Stimulated activated CD8-positive, alpha-beta memory T cell treated with anti-CD3 and anti-CD28 coated beads, Interleukin-2, amount 100 ng/mL, for 48 hours (primary cell): ENCODE measurements around the gene HDHD3.
"Not testable (repeated sequence)": the region's sequence is repeated elsewhere in the genome, so short reads cannot be mapped to it uniquely, and the experiment has no call there.

Experiments used
- DNase-seq, 2 donors: peaks; one replicate each; pipeline ENCODE4 v3.0.0-alpha.2; 2020; ENCODE audit warnings: low read depth in 2 of 2

Gene HDHD3

DNA sequence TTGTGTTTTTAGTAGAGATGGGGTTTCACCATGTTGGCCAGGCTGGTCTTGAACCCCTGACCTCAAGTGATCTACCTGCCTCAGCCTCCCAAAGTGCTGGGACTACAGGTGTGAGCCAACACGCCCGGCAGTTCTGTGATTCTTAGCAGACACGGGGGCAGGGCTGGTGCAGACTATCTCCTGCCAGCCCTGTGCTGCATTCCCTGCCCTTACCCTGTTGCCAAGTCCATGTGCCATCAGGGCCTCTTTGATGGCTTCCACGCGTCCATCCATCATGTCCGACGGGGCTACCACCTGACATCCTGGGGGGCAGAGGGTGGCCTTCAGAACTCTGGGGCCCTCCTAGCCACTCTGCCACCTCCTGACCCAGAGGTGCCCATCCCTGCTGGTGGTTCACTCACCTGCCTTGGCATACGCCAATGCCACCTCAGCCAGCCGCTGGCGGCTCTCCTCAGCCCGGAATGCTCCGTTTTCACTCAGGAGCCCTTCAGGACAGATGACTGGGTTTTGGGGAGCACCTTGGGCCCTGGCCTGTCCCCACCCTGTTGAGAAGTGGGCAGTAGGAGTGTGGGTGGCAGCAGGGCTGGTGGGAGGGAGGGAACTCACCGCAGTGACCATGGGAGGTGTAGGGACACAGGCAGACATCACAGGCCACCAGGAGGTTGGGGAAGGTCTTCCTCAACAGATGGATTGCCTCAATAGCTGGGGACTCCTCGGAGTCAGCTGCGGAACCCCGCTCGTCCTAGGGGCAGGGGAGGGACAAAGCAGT lies 13.6 kb upstream of the HDHD3 start:
- DNase-seq, result no peak

DNA sequence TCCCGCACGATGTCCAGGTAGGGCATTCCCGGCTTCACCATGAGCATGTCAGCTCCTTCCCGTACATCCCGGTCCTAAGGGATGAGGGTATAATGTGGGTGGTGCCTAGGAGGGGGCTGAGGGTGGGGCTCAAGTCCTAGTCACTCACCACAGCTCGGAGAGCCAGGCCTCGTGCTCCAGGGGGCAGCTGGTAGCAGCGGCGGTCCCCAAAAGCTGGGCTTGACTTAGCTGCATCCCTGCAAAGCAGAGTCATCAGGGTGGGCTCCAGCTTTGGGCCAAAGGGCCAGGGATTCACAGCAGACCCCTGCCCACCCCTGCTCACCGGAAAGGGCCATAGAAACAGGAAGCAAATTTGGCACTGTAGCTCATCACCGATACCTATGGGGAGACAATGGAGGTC lies 12.7 kb upstream of the HDHD3 start:
- no peak for DNase-seq

DNA sequence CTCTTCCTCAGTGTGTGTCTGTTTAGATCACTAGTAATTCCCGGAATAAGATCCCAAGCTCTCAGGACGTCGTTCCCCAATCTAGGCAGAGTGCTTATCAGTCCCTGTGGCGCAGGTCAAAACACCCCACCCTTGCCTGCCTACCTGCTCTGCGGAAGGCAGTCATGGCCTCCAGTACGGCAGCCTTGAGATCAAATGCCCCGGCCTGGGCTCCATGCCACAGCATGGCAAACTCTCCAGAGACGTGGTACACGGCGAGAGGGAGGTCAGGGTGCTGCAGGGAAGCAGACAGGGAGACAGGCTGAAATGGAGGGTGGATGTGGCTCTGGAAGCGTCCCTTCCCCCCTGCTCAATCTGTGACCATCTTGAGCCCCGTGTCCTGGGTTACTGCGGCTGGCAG lies 12.0 kb upstream of the HDHD3 start:
- DNase-seq, result no peak

DNA sequence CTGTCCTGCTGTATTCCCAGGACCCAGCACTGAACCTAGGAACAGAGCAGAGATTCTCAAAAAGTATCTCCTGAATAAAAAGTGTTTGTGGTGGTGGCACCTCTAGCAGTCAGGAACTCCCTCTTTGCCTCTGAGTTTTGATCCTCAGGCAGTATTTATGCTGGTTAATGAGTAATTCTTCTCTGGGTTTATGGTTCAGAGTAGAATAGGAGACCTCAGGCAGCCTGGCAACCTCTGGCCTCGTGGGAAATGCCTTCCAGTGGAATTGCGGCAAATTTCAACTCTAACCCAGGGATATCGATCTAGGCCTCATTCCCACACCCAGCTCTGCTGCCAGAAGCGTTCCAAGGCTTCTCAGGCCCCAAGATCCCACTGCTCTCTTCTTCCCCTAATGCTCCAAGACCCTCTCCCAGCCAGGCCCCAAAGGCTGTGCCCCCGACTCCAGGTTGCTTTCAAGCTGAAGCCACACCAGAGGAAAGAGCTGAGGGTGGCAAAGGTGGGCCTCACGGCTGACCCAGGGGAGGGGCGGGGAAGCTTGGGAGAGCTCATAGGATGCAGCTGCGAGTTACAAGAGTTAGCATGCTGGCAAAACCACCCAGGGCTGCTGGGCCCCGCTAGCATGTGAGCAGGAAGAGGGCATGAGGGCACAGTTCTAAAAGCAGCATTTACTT lies 10.9 kb upstream of the HDHD3 start:
- DNase-seq, result no peak

DNA sequence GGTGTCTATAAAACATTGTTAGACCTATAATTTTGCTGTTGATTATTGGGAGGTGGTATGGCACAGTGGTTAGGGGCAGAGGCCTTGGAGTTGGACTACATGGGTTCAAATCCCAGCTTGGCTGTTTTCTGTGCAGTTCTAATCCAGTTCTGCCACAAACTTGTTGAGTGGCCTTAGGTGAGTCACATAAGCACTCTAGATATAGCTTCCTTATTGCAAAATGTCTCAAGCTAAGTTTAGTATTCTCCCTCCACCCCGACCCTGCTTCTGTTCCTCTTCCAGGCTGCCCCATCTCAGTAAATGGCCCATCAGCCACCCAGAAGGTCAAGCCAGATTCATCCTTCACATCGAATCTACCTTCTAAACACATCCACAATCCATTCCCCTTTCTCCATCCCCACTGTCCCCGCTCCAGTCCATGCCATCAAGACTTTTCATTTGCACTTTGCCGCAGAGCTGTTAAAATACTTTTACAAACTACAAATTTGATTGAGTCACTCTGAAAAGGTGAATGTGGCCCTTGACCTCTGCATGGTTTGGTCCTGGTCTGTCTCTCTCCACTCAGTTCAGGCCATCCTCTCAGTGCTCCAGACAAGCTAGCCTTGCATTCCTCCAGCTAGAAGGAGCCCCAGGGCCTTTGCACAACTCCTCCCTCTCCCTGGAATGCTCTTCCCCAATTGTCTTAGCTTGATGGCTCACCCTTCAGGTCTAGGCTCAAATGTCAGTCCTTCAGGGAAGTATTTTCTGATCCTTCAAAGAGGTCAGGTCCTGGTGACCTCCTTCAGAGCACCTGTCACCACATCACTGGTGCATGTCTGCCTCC lies 10.0 kb upstream of the HDHD3 start:
- DNase-seq, result no peak

DNA sequence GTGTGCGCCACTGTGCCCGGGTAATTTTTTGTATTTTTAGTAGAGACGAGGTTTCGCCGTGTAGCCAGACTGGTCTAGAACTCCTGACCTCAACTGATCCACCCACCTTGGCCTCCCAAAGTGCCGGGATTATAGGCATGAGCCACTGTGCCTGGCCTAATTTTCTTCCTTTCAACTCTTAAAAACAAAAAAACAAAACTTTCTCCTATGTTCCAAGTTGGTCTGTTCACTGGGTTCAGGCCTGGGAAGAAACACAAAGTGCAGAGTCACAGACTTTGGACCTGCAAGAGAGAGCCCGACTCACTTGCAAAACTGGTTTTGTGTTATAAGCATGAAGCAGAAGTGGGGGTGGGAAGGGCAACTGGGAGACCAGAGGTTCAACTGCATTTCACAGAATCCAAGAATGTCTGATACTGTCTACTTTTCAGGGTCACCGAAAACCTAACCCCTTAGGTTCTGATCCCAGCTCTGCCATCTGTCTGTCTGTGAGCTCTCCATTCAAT lies 5.2 kb upstream of the HDHD3 start:
- DNase-seq, result no peak

DNA sequence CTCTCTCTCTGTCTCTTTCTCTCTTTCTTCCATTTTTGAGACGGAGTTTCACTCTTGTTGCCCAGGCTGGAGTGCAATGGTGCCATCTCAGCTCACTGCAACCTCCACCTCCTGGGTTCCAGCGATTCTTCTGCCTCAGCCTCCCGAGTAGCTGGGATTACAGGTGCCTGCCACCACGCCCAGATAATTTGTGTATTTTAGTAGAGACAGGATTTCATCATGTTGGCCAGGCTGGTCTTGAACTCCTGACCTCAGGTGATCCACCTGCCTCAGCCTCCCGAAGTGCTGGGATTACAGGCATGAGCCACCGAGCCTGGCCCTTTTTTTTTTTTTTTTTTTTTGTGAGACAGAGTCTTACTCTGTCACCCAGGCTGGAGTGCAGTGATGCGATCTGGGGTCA lies 4.7 kb upstream of the HDHD3 start:
- DNase-seq, result not testable (repeated sequence)

DNA sequence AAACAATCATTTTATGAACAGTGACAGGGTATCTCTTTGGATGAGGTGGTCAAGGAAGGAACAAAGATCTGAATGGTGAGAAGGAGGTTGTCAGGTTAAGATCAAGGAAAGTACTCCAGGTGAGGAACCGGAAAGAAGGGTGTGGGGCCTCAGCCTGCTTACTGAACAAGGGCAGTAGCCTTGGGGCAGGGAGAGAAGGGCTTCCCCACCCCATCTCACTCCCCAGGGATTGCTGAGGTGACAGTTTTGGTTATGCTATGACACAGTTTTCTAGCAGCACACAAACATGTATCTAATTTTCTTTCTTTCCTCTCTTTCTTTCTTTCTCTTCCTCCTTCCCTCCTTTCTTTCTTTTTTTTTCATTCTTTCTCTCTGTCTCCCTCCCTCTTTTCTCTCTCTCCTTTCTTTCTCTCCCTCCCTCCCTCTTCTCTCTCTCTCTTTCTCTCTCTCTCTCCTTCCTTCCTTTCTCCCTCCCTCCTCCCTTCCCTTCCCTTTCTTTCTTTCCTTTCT lies 4.1 kb upstream of the HDHD3 start:
- DNase-seq, result no peak

DNA sequence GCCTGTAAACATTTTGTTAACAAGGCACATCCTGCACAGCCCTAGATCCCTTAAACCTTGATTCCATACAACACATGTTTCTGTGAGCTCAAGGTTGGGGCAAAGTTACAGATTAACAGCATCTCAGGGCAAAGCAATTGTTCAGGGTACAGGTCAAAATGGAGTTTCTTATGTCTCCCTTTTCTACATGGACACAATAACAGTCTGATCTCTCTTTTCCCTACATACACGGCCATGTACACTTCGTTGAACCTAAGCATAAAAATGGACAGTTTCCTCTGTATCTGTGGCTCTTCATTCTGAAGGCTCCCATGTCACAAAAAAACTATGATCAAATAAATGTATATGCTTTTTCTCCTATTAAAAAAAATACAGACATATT lies 3.0 kb upstream of the HDHD3 start:
- not testable (repeated sequence) for DNase-seq

DNA sequence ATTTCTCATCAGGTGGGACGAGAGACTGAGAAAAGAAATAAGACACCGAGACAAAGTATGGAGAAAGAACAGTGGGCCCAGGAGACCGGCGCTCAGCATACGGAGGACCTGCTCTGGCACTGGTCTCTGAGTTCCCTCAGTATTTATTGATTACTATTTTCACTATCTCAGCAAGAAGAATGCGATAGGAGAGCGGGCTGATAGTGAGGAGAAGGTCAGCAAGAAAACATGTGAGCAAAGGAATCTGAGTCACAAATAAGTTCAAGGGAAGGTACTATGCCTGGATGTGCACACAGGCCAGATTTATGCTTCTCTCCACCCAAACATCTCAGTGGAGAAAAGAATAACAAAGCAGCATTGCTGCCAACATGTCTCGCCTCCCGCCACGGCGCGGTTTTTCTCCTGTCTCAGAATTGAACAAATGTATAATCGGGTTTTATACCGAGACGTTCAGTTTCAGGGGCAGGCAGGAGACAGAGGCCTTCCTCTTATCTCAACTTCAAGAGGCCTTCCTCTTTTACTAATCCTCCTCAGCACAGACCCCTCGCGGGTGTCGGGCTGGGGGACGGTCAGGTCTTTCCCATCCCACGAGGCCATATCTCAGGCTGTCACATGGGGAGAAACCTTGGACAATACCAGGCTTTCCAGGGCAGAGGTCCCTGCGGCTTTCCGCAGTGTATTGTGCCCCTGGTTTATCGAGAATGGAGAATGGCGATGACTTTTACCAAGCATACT lies 2.5 kb upstream of the HDHD3 start:
- not testable (repeated sequence) for DNase-seq

DNA sequence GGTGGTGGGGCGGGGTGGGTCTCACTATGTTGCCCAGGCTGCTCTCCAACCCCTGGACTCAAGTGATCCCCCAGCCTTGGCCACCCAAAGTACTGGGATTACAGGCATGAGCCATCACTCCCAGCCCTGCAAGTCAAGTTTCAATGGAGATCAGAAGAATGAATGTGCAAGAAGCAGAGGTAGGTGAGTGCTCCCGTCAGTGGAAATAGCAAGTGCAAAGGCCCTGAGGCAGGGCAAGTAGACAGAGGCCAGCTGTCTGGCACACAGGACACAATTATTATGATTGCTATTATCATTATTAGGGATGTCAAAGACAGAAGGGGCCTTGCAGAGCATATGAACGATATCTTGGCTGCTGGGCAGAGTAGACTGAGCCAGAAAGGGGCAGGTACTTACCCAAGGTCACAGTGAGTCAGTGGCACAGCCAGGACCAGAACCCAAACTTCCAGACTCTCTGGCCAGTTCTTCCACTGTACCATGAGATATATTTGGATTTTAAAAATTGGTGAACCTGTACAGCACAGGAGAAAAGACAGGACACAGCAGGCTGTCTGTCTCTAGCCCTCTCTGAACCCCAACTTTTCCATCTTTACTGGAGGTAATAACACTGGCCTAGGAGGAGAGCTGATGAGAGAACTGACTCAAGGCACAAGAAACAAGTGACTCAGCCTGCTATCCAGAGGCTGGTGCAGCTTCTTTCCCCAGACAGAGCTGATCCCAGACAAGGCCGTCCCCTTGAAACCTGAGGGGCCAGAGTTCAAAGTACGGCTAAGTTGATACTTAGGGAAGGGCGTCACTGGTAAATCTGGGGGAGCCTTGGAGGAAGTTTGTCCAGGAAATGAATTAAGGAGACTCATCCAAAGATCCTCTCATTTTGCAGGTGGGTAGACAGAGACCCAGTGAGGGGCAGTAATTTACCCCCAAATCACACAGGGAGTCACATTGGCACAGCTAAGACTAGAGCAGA lies 1.4 kb downstream of the HDHD3 start:
- no peak for DNase-seq

DNA sequence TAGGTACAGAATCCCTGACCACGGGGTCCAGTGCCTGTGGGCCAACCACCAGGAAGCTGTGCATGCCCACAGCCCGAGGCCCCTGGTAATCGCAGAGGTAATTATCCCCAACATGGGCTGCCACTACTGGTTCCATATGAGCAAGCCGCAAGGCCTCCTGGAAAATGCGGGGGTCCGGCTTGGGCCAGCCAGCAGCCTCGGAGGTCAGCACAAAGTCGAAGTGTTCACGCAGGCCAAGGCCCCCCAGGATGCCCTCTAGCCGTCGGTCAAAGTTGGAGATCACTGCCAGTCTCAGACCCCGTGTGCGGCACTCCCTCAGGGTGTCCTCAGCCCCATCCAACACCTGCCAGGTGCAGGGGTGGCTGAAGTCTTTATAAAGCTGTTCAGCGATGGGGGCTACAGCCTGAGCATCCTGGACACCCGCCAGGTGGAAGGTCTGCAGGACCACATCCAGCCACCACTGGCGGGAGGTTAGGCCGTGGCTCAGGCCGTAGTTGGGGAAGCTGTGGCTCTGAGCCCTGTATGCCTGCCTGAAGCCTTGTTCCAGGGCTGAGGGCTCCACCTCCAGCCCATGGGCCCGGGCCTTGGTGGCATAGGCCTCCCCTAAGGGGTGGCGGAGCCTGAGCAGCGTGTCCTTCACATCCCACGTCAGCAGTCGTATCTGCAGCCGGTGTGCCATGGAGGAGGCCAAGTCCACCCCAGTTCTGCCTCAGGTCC lies 3.0 kb downstream of the HDHD3 start:
- DNase-seq, result no peak

DNA sequence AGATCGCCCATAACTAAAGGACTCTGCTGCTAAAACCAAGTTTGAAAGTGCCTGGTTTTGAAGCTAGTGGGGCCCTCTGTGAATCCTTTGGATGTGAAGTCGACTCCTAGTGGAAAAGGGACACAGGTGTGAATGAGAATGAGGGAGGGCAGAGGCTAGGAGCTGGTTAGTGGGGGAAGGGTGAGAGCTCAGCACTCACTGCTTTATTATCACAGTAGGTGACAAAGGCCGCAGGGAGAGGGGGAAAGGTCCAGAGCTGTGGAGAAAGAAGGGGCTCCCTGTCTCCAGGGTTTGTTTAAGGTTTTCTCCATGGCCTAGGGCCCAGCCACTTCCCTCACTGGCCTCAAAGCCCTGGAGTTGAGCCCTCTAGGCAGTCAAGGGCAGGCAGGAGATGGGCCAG lies 3.5 kb downstream of the HDHD3 start:
- DNase-seq, result no peak

DNA sequence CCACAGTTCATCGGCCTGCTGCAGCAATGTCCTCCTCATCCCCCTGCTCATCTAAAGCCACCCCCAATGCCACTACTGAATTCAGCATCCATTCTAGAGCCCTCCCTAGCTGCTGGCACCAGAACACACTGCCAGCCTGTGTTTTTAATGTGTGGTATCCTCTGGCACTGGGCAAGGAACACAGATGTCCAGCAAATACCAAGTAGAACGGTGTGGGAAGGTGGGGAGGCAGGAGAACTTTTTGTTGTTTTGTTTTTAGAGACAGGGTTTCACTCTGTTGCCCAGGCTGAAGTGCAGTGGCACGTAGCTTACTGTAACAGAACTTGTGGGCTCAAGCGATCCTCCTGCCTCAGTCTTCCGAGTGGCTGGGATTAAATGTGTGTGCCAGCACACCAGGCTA lies 4.7 kb downstream of the HDHD3 start:
- DNase-seq, result no peak

DNA sequence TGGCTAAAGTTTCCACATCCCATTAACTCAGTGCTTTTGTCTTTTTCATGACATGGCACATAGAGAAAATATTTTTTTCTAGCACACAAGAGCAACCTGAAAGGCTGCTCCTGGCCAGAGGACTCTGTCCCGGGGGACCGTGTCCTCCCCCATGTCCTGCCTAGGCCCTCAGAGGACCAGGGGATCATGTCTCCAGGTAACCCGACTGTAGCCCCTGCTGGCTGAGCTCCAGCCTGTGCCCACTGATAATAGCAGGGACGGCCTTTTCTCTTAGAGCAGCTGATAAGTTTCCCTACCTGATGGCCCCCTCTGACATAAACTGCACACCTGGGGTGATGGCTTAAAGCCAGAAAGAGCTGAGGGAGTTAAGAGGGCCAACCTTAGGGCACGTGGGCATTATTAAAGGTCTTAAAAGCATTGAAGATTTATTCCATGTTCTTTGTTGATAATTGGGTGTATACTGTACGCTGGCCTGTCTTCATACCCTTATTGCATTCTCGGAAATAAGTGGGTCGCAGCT lies 5.9 kb downstream of the HDHD3 start:
- DNase-seq, result no peak

DNA sequence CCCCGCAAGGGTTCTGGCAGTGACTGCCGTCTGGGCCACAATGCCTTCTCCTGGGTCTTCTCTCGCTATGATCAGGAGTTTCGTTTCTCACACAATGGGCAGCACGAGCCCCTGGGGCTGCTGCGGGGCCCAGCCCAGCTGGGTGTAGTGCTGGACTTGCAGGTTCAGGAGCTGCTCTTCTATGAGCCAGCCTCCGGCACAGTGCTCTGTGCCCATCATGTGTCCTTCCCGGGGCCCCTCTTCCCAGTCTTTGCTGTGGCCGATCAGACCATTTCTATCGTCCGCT lies 7.0 kb downstream of the HDHD3 start:
- no peak for DNase-seq

DNA sequence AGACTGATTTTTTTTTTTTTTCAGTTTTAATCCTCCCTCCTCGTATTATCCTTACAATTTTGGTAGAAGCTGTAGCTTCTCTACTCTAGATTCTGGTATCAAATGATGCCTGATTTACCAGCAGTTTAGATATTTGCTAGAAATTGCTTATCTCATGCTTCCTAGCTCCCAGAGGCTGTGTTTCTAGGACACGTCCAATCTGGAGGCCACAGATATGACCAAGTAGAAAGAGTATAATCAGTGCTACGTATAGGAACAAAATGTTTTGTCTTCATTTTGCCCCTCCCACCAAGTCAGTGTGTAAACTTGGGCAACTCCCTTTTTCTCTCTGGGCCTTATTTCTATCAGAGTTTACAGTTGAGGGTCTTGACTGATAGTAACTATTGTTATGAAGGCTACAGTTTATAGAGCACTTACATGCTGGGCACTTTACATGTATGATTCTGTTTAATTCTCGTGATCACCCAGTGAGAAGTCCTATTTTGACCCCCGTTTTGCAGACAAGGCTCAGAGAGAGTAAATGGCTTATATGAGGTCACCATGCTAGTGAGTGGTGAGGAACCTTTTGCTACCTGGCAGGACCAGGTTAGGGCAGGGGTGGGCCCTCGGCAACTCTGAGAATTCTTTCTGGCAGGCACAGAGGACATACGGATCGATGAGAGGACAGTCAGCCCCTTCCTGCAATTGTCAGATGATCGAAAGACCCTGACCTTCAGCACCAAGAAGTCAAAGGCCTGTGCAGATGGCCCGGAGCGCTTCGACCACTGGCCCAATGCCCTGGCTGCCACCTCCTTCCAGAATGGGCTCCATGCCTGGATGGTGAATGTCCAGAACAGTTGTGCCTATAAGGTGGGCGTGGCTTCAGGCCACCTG lies 7.6 kb downstream of the HDHD3 start:
- DNase-seq, result no peak

DNA sequence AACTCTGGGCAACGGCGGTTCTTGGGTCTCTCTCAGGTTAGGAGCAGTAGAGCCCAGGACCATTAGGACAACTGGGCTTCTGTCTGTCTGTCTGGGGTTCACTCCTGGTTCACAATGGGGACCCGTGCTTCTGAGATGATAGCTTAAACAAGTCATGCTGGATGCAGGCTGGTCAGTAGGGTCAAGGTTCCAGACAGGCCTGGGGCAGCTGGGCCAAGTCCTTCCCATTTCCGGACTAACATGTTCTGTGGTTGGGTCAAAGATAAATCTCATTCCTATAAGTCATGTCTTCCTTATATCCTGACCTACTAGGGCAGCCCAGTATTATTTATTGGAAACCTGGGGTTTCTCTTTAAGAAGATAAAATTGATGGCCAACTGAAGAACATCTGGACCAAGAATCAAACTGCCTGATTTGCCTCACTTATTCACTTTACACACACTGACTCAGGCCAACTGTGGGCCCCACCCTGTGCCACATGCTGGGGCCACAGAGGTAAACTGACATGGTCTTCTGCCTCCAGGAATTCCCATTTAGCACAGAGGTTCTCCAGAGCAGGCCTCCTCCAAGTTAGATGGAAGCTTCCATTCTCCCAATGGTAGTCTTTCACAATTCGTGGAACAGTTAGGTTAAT lies 8.3 kb downstream of the HDHD3 start:
- DNase-seq, result no peak
